KMS-11 (cell line): ENCODE data around the gene NOP14.

Experiments used
- H2AFZ ChIP-seq: fragments of 200-600 bp; sonication (generic); 2 replicates; pipeline ENCODE4 v1.6.1; 2016; ENCODE audit warnings: antibody characterized with exemption, mixed run types, low read depth
- H3K27ac ChIP-seq: fragments of 200-600 bp; sonication (generic); 2 replicates; pipeline ENCODE4 v1.6.1; 2016; ENCODE audit warnings: mild to moderate bottlenecking, mixed run types
- H3K27me3 ChIP-seq: fragments of 200-600 bp; sonication (generic); 2 replicates; pipeline ENCODE4 v1.6.1; 2017; ENCODE audit warnings: mild to moderate bottlenecking, low read depth, mixed run types, moderate library complexity; ENCODE audit not compliant: insufficient read depth
- H3K36me3 ChIP-seq: fragments of 200-600 bp; sonication (generic); 2 replicates; pipeline ENCODE4 v1.6.1; 2017; ENCODE audit warnings: mild to moderate bottlenecking, mixed run types; ENCODE audit not compliant: insufficient read depth
- H3K4me1 ChIP-seq: fragments of 200-600 bp; sonication (generic); 2 replicates; pipeline ENCODE4 v1.6.1; 2016; ENCODE audit warnings: mild to moderate bottlenecking, low read depth, mixed run types; ENCODE audit not compliant: poor library complexity, severe bottlenecking
- H3K4me2 ChIP-seq: fragments of 200-600 bp; sonication (generic); 2 replicates; pipeline ENCODE4 v1.7.0; 2016; ENCODE audit warnings: mild to moderate bottlenecking, mixed run types
- H3K4me3 ChIP-seq: fragments of 200-600 bp; sonication (generic); IDR thresholded peaks from 2 replicates; pipeline ENCODE4 v1.6.1; 2017; ENCODE audit warnings: low read depth, low read length, mixed read lengths; ENCODE audit not compliant: insufficient read depth
- H3K79me2 ChIP-seq: fragments of 200-600 bp; sonication (generic); 2 replicates; pipeline ENCODE4 v1.6.1; 2016; ENCODE audit warnings: low read depth, mixed run types; ENCODE audit not compliant: insufficient read depth
- H3K9ac ChIP-seq: fragments of 200-600 bp; sonication (generic); 2 replicates; pipeline ENCODE4 v1.6.1; 2016; ENCODE audit warnings: mild to moderate bottlenecking, mixed run types
- H4K20me1 ChIP-seq: fragments of 200-600 bp; sonication (generic); 2 replicates; pipeline ENCODE4 v1.6.1; 2016; ENCODE audit warnings: mild to moderate bottlenecking, mixed run types; ENCODE audit not compliant: insufficient read depth
- CTCF ChIP-seq: fragments of 200-600 bp; sonication (generic); conservative IDR thresholded peaks from 2 replicates; pipeline ENCODE4 v1.6.1; 2017; ENCODE audit warnings: low read depth, mild to moderate bottlenecking, antibody characterized with exemption, low read length, moderate library complexity, mixed read lengths

Gene NOP14

DNA sequence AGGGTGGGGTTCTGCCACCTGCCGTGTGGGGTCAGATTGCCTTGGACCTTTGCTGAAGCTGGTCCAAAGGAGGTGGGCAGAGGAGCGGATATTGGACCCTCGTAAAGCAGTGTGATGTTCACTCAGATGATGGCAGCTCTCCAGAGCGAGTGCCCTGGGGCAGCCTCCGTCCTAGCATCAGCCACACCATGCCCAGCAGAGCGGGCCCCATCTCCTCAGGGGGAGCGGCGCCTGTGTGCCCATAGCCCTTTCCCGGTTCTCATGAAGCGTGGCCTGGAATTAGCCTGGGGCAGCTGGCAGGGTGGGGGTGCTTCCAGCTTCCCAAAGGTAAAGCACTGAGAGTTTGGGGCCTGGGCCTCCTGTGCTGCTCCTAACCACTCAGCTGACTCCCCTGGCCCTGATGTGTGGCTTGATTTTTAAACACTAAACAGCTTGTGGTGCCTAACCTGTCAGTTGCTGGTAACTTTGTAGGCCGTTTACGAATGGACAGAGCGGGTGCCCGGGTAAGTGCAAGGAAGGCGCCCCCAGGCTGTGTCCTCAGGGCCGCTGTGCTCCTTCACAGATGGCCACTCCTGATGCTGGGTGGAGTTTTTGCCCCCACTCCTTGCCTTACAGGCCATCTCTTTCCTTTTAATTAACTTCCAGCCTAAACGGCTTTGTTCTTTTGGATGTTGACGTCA lies 36.0 kb downstream of the NOP14 start:
- Histone ChIP-seq H3K36me3 (no peaks in the 10 kb centered on the region), H3K4me2 (no peak overlapping the region), H3K79me2 (no peaks in the 10 kb centered on the region), H3K27ac (no peak overlapping the region), H3K4me1 (no peaks in the 10 kb centered on the region), H2AFZ (no peak overlapping the region), H3K4me3 (no peak overlapping the region), H3K27me3 (no peaks in the 10 kb centered on the region), H4K20me1 (no peaks in the 10 kb centered on the region), H3K9ac (no peak overlapping the region)
- no peak for TF ChIP-seq CTCF

GRCh38 chr4:2925931-2926860 lies 37.0 kb downstream of the NOP14 start:
- Histone ChIP-seq H2AFZ (no peak overlapping the region), H3K4me1 (no peaks in the 10 kb centered on the region), H3K36me3 (no peaks in the 10 kb centered on the region), H3K27ac (no peak overlapping the region), H3K79me2 (no peaks in the 10 kb centered on the region), H4K20me1 (no peaks in the 10 kb centered on the region), H3K9ac (no peak overlapping the region), H3K4me2 (no peak overlapping the region), H3K4me3 (no peak overlapping the region), H3K27me3 (no peaks in the 10 kb centered on the region)
- no peak for TF ChIP-seq CTCF

- Histone ChIP-seq H3K4me2 (no peak overlapping the region), H2AFZ (no peak overlapping the region), H3K27ac (no peak overlapping the region), H3K27me3 (no peaks in the 10 kb centered on the region), H3K4me1 (no peaks in the 10 kb centered on the region), H3K9ac (no peak overlapping the region), H3K4me3 (no peak overlapping the region), H3K36me3 (no peaks in the 10 kb centered on the region), H4K20me1 (no peaks in the 10 kb centered on the region), H3K79me2 (no peaks in the 10 kb centered on the region)
- TF ChIP-seq CTCF, result no peak
Measured at GRCh38 chr4:2925496-2925895, 37.7 kb downstream of the NOP14 start.

DNA sequence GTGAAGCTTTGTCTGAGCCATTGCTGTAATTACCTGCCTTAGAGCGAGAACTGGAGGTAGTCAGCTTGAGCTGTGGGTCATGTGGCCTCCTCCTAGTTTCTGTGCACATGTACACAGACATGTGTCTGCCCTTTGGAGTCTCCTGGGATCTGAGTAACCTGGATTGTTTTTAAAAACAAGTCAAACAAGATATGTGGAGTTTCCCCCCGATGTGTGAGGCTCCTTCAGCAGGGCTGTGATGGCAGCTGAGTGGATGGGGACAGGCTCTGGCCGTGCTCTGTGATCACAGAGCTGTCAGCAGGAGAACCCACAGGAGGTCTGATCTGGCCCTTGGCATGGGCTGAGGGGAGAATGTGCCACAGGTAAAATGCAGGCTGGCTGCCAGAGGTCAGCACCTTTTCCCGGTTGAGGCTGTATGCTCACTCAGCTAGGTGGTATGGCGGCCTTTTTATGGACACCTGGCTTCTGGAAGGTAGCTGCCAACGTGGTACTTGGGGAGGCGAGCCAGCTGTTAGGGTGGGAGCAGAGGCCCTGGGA lies 38.4 kb downstream of the NOP14 start:
- H3K79me2 ChIP-seq, result no peaks in the 10 kb centered on the region
- no peak overlapping the region for H3K27ac ChIP-seq
- H3K9ac ChIP-seq, result no peak overlapping the region
- no peaks in the 10 kb centered on the region for H3K36me3 ChIP-seq
- no peaks in the 10 kb centered on the region for H3K27me3 ChIP-seq
- H3K4me3 ChIP-seq, result no peak overlapping the region
- no peaks in the 10 kb centered on the region for H4K20me1 ChIP-seq
- H3K4me2 ChIP-seq, result no peak overlapping the region
- H2AFZ ChIP-seq, result no peak overlapping the region
- no peak for TF ChIP-seq CTCF
- H3K4me1 ChIP-seq, result no peaks in the 10 kb centered on the region
